GM12878 (cell line): Measurements from ENCODE around the gene APOBEC2. TPM values are rescaled to one million over a fixed set of nuclear protein-coding genes. Genes with fewer than 3 reads are reported as not detected.

Experiments
- ATAC-seq: fragments of 200-7000 bp; cut with Tn5 transposase; 3 replicates; pipeline ENCODE4 v1.9.1; 2020; ENCODE audit warnings: mild to moderate bottlenecking, moderate library complexity
- BruUV-seq: library from RNA; stranded (reverse); fragments of 400-500 nt; replicated peaks from 2 replicates; lab custom pipeline; 2021; lab: Mats Ljungman, UMichigan
- CTCF ChIA-PET: fragments of 300-600 bp; sonication (Branson Sonifier 250); formaldehyde crosslinking; extraction: SDS; loops from one replicate; lab custom pipeline; 2021; ENCODE audit warnings: inconsistent platforms; lab: Yijun Ruan, JAX
- POLR2A ChIA-PET: fragments of 350-600 bp; formaldehyde crosslinking; extraction: SDS; loops from one replicate; lab custom pipeline; 2021; ENCODE audit warnings: inconsistent platforms; lab: Charles Lee
- RAD21 ChIA-PET: fragments of 300-600 bp; sonication (Branson Sonifier 250); formaldehyde crosslinking; loops from one replicate; lab custom pipeline; 2023; ENCODE audit warnings: antibody characterized with exemption; ENCODE audit not compliant: unreplicated experiment; lab: Charles Lee
- SMC1A ChIA-PET: fragments of 300-600 bp; sonication (Branson Sonifier 250); formaldehyde crosslinking; loops from one replicate; lab custom pipeline; 2023; ENCODE audit not compliant: unreplicated experiment, uncharacterized antibody; lab: Charles Lee
- DNase-seq: peaks from one replicate; pipeline ENCODE4 v3.0.0-alpha.2; 2011; ENCODE audit warnings: low read depth, low spot score
- FAIRE-seq: peaks from 3 replicates; lab custom pipeline; 2011; peaks lifted over from hg19 to GRCh38; lab: Jason Lieb, UNC
- H2AFZ ChIP-seq: 2 replicates; pipeline ENCODE4 v1.6.0; 2011; ENCODE audit warnings: low read depth, low read length, control low read depth; ENCODE audit not compliant: control insufficient read depth
- H3K27ac ChIP-seq: 2 replicates; pipeline ENCODE4 v1.5.1; 2011; ENCODE audit warnings: control low read depth; ENCODE audit not compliant: control insufficient read depth, insufficient read depth
- H3K27me3 ChIP-seq, 2 experiments: replicated peaks in 1 of 2; 2 replicates each; pipeline versions ENCODE4 v1.6.0 to v1.6.1; 2011; ENCODE audit warnings: low read length in 1 of 2; ENCODE audit not compliant: control insufficient read depth in 2 of 2, insufficient read depth in 2 of 2
- H3K36me3 ChIP-seq, 2 experiments: 2 replicates each; pipeline ENCODE4 v1.5.1; 2011; ENCODE audit warnings: low read length in 1 of 2; ENCODE audit not compliant: control insufficient read depth in 2 of 2, insufficient read depth in 2 of 2
- H3K4me1 ChIP-seq: 2 replicates; pipeline ENCODE4 v1.6.1; 2011; ENCODE audit warnings: mild to moderate bottlenecking, low read length, moderate library complexity, mixed read lengths; ENCODE audit not compliant: control insufficient read depth, insufficient read depth
- H3K4me2 ChIP-seq: 2 replicates; pipeline ENCODE4 v1.6.0; 2011; ENCODE audit warnings: control low read depth; ENCODE audit not compliant: control insufficient read depth, insufficient read depth
- H3K4me3 ChIP-seq: fragments of 200-600 bp; sonication (generic); 2 replicates; pipeline ENCODE4 v1.5.1; 2016
- H3K79me2 ChIP-seq: 2 replicates; pipeline ENCODE4 v1.6.0; 2011; ENCODE audit warnings: low read length; ENCODE audit not compliant: control insufficient read depth, insufficient read depth
- H3K9ac ChIP-seq: 2 replicates; pipeline ENCODE4 v1.8.0; 2011; ENCODE audit warnings: low read length, control low read depth, mixed read lengths; ENCODE audit not compliant: control insufficient read depth, insufficient read depth
- H3K9me3 ChIP-seq: replicated peaks from 3 replicates; pipeline ENCODE4 v1.5.1; 2011; ENCODE audit warnings: mild to moderate bottlenecking, low read length; ENCODE audit not compliant: control insufficient read depth, insufficient read depth
- H4K20me1 ChIP-seq: 2 replicates; pipeline ENCODE4 v1.6.0; 2011; ENCODE audit not compliant: control insufficient read depth, insufficient read depth
- FOS ChIP-seq: IDR thresholded peaks from 3 replicates; pipeline ENCODE4 v1.6.1; 2011; ENCODE audit warnings: borderline replicate concordance; ENCODE audit not compliant: insufficient read length; ENCODE audit errors: extremely low read depth
- NFIC ChIP-seq: IDR thresholded peaks from 2 replicates; pipeline ENCODE4 v1.6.1; 2012; ENCODE audit warnings: low read depth, mild to moderate bottlenecking, inconsistent platforms, low read length, moderate library complexity
- PBX3 ChIP-seq: IDR thresholded peaks from 2 replicates; pipeline ENCODE4 v1.6.1; 2011; ENCODE audit warnings: mild to moderate bottlenecking, low read depth, low read length, moderate library complexity; ENCODE audit not compliant: insufficient replicate concordance
- POU2F2 ChIP-seq: IDR thresholded peaks from 3 replicates; pipeline ENCODE4 v1.6.1; 2011; ENCODE audit warnings: low read depth, mild to moderate bottlenecking, low read length, borderline replicate concordance
- RELA ChIP-seq: fragments of 450-650 bp; IDR thresholded peaks from 2 replicates; pipeline ENCODE4 v1.8.0; 2014; ENCODE audit warnings: borderline replicate concordance; ENCODE audit not compliant: partially characterized antibody
- RELB ChIP-seq: fragments of 450-650 bp; IDR thresholded peaks from 2 replicates; pipeline ENCODE4 v1.6.1; 2017; ENCODE audit warnings: low read depth, mild to moderate bottlenecking, moderate library complexity
- SP1 ChIP-seq: IDR thresholded peaks from one replicate; pipeline ENCODE4 v1.6.1; 2011; ENCODE audit warnings: low read depth, low read length
- STAT3 ChIP-seq: IDR thresholded peaks from 2 replicates; pipeline ENCODE4 v1.6.1; 2011; ENCODE audit warnings: low read depth, low read length, improper control_type of control experiment
- TARDBP ChIP-seq: IDR thresholded peaks from 2 replicates; pipeline ENCODE4 v1.6.1; 2016; ENCODE audit warnings: borderline replicate concordance
- YBX1 ChIP-seq: fragments of 450-650 bp; IDR thresholded peaks from 2 replicates; pipeline ENCODE4 v1.6.1; 2016; ENCODE audit warnings: antibody characterized with exemption
- WGBS: methylation state at CpG from one replicate; pipeline ENCODE4 v1.1.6; 2016; ENCODE audit warnings: low lambda C conversion rate; ENCODE audit not compliant: insufficient replicate concordance, insufficient coverage; ENCODE audit errors: missing lambda C conversion rate; 5-methylcytosine and 5-hydroxymethylcytosine counted together
- in situ Hi-C: fragments of 300-500 bp; cut with MboI; formaldehyde crosslinking; loops from 9 replicates; pipeline ENCODE4 v1.14.3; 2018; ENCODE audit warnings: mixed read lengths
- intact Hi-C: fragments of 100-400 bp; cut with micrococcal nuclease; formaldehyde crosslinking; loops from one replicate; pipeline ENCODE4 v1.14.2; 2022; ENCODE audit not compliant: unreplicated experiment
- polyA plus RNA-seq, 11 experiments: library from polyadenylated mRNA; depleted of rRNA in 4 of 11; unstranded in 6 of 11; stranded (reverse) in 5 of 11; fragments of >200 nt; fragmentation: Nextera tagmentation in 4 of 11; fragmentation: Illumina TruSeq in 1 of 11; extraction: Ambion mirVana in 4 of 11; extraction: Trizol in 1 of 11; gene quantifications; 1 replicate in 1 of 11; 2 replicates in 10 of 11; pipeline versions ENCODE4 v1.2.1 to v1.2.3, GENCODE V29; 2011 to 2016; ENCODE audit warnings: inconsistent platforms in 2 of 11, missing spikeins in 2 of 11, low read depth in 1 of 11
- total RNA-seq, 4 experiments: library from RNA; depleted of rRNA in 3 of 4; stranded (reverse); fragments of >200 nt in 3 of 4; fragmentation: Illumina TruSeq in 1 of 4; extraction: Trizol in 1 of 4; gene quantifications; 2 replicates each; pipeline versions ENCODE4 v1.2.1 to v1.2.3, GENCODE V29; 2013 to 2021
- TF ChIP-seq, protein P1 (sequence below), 3 experiments: IDR thresholded peaks in 2 of 3; conservative IDR thresholded peaks in 1 of 3; 2 replicates each; pipeline ENCODE4 v1.5.1; 2011; ENCODE audit warnings: low read depth in 3 of 3, low read length in 3 of 3, mild to moderate bottlenecking in 3 of 3, control low read depth in 2 of 3, moderate library complexity in 2 of 3, inconsistent platforms in 1 of 3, mixed read lengths in 1 of 3; ENCODE audit not compliant: control insufficient read depth in 2 of 3, insufficient read depth in 1 of 3; ENCODE audit errors: extremely low read depth in 1 of 3

The APOBEC2 gene
- total and polyA plus RNA-seq, 10 of the 15 experiments (the other 5 are each of a cell fraction or from before 2014, with no cell fraction given), result 0.11 to 1.4 (median 0.87) TPM; not detected in 6

DNA sequence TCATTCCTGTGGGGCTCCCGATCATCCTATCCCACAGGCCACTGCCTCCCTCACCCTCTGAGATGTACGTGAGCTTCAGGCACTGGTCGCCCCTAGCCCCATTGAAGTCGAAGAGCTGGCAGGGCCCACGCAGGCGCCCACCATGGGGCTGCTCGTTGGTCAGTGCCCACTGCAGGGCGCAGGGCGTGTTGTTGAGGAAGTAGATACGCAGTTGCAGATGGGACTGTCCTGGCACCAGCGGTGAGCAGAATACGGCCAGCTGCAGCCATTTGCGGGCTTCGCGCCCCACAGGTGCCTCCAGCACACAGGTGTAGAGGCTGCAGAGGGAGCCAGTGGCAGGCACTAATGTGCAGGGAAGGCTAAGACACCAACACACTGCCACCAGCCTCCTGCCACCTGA is 20.2 kb upstream of the APOBEC2 start:
- no peaks in the 10 kb centered on the region for H3K9me3 ChIP-seq
- no peaks in the 10 kb centered on the region for H3K27me3 ChIP-seq
- no peaks in the 10 kb centered on the region for H4K20me1 ChIP-seq
- 80% methylated on average over 15 of the region's 15 CpGs for WGBS
- ChIA-PET CTCF (no interaction called here), RAD21 (no interaction called here), POLR2A (no interaction called here), SMC1A (no interaction called here)
- TF ChIP-seq, protein P1, sequence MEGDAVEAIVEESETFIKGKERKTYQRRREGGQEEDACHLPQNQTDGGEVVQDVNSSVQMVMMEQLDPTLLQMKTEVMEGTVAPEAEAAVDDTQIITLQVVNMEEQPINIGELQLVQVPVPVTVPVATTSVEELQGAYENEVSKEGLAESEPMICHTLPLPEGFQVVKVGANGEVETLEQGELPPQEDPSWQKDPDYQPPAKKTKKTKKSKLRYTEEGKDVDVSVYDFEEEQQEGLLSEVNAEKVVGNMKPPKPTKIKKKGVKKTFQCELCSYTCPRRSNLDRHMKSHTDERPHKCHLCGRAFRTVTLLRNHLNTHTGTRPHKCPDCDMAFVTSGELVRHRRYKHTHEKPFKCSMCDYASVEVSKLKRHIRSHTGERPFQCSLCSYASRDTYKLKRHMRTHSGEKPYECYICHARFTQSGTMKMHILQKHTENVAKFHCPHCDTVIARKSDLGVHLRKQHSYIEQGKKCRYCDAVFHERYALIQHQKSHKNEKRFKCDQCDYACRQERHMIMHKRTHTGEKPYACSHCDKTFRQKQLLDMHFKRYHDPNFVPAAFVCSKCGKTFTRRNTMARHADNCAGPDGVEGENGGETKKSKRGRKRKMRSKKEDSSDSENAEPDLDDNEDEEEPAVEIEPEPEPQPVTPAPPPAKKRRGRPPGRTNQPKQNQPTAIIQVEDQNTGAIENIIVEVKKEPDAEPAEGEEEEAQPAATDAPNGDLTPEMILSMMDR (IDR thresholded peaks at IDR 0.05 in 2 of 3, conservative IDR thresholded peaks at IDR 0.05 in 1 of 3; ENCODE audit: control insufficient read depth in 2 of 3, extremely low read depth in 1 of 3, insufficient read depth in 1 of 3, low read depth in 3 of 3, low read length in 3 of 3), result no peak
- TF ChIP-seq RELA (no peak), STAT3 (no peak), NFIC (no peak), PBX3 (no peak), SP1 (no peak), POU2F2 (no peak), TARDBP (no peak), YBX1 (no peak), FOS (no peak), RELB (no peak)
- BruUV-seq, result no TSS peak
- intact Hi-C loops (no loop called here), in situ Hi-C loops (no loop called here)
- H3K4me3 ChIP-seq, result no peak overlapping the region
- H2AFZ ChIP-seq, result no peak overlapping the region
- peaks cover under 1% of the 10 kb centered on the region for H3K4me1 ChIP-seq
- H3K27ac ChIP-seq, result no peak overlapping the region
- no peak for ATAC-seq
- DNase-seq, result no peak
- no peak overlapping the region for H3K9ac ChIP-seq
- H3K36me3 ChIP-seq, result no peaks in the 10 kb centered on the region
- no peaks in the 10 kb centered on the region for H3K79me2 ChIP-seq
- no peak for FAIRE-seq
- H3K4me2 ChIP-seq, result no peak overlapping the region
